ENCODE results near the gene IGSF22.
"Not testable (repeated sequence)": the region's sequence is repeated elsewhere in the genome, so short reads cannot be mapped to it uniquely, and the experiment has no call there.

The IGSF22 gene

GRCh38 chr11:18709414-18709813, 16.6 kb downstream of the IGSF22 start:
- no peak for DNase-seq

GRCh38 chr11:18707811-18708340, 18.1 kb downstream of the IGSF22 start:
- DNase-seq = no peak

- peak; percentile 73 for DNase-seq
Observed at GRCh38 chr11:18706330-18707243, 19.4 kb downstream of the IGSF22 start.

- peak; percentile 28 for DNase-seq
Observed at GRCh38 chr11:18705651-18706281, 20.2 kb downstream of the IGSF22 start.

- no peak for DNase-seq
Observed at GRCh38 chr11:18704698-18705097, 21.3 kb downstream of the IGSF22 start.

- DNase-seq = no peak
Observed at GRCh38 chr11:18704045-18704645, 21.8 kb downstream of the IGSF22 start.

- DNase-seq = no peak
Observed at GRCh38 chr11:18703001-18703763, 22.8 kb downstream of the IGSF22 start.

- no peak for DNase-seq
Observed at GRCh38 chr11:18701614-18702216, 24.3 kb downstream of the IGSF22 start.

- DNase-seq = no peak
Observed at GRCh38 chr11:18700872-18701271, 25.1 kb downstream of the IGSF22 start.

GRCh38 chr11:18700375-18700774, 25.6 kb downstream of the IGSF22 start:
- no peak for DNase-seq

GRCh38 chr11:18699848-18700261, 26.1 kb downstream of the IGSF22 start:
- DNase-seq = no peak

GRCh38 chr11:18699269-18699596, 26.8 kb downstream of the IGSF22 start:
- no peak for DNase-seq

GRCh38 chr11:18698341-18699268, 27.4 kb downstream of the IGSF22 start, which contains the start of gene TMEM86A:
TMEM86A (plus strand) TSS chr11:18698779; CDS start chr11:18698887, 108 bp downstream.
- DNase-seq = peak; percentile 96

- no peak for DNase-seq
Observed at GRCh38 chr11:18697576-18697975, 28.4 kb downstream of the IGSF22 start.

GRCh38 chr11:18696638-18697225, 29.3 kb downstream of the IGSF22 start:
- no peak for DNase-seq

GRCh38 chr11:18692941-18693760, 32.8 kb downstream of the IGSF22 start:
- DNase-seq = no peak

- not testable (repeated sequence) for DNase-seq
Observed at GRCh38 chr11:18691467-18692140, 34.4 kb downstream of the IGSF22 start.

- DNase-seq = no peak
Observed at GRCh38 chr11:18684267-18684666, 41.7 kb downstream of the IGSF22 start.

GRCh38 chr11:18682466-18682865, 43.5 kb downstream of the IGSF22 start:
- no peak for DNase-seq

All from CD4-positive, alpha-beta T cell treated with Interleukin-21 for 1 hour (primary cell).